ENCODE results near the gene FOSB. TPM values are rescaled to one million over a fixed set of nuclear protein-coding genes. Genes with fewer than 3 reads are reported as not detected.

The FOSB gene
- total RNA-seq, 1 experiment from 2014 or later: 2.3 TPM

DNA sequence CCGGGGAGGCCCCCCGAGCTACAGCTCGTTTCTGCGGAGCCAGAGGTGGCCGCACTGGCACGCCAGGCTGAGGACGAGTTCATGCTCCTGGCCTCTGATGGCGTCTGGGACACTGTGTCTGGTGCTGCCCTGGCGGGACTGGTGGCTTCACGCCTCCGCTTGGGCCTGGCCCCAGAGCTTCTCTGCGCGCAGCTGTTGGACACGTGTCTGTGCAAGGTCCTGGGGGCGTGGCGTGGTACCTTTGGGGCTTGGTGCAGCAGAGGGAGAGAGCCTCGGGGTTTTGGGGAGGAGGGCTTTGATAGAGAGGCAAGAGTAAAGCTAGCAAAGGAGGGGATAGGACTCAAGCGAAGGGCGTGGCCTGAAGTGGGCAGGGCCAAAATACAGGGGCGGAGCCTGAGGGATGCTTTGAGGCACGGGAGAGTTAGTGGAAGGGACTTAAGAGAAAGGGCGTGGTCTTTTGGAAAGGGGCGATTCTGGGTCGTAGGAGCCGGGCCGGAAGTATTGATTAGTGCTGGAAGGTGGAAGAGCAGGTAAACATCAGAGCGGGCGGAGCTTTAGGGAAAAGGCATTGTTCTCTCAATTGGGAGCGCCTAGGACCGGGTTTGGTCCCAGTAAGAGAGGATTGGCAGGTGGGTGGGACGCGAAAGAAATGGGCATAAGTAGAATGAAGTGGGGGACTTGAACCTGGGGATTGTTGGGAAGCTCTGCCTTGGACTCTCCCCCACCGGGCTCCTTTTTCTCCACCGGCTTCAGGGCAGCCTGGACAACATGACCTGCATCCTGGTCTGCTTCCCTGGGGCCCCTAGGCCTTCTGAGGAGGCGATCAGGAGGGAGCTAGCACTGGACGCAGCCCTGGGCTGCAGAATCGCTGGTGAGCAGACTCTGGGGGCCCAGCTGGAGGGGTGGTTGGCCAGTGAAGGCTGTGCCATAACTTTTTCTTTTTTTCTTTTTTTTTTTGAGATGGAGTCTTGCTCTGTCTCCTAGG, 31.7 kb downstream of the FOSB start (continued):
- TF ChIP-seq, protein P1, sequence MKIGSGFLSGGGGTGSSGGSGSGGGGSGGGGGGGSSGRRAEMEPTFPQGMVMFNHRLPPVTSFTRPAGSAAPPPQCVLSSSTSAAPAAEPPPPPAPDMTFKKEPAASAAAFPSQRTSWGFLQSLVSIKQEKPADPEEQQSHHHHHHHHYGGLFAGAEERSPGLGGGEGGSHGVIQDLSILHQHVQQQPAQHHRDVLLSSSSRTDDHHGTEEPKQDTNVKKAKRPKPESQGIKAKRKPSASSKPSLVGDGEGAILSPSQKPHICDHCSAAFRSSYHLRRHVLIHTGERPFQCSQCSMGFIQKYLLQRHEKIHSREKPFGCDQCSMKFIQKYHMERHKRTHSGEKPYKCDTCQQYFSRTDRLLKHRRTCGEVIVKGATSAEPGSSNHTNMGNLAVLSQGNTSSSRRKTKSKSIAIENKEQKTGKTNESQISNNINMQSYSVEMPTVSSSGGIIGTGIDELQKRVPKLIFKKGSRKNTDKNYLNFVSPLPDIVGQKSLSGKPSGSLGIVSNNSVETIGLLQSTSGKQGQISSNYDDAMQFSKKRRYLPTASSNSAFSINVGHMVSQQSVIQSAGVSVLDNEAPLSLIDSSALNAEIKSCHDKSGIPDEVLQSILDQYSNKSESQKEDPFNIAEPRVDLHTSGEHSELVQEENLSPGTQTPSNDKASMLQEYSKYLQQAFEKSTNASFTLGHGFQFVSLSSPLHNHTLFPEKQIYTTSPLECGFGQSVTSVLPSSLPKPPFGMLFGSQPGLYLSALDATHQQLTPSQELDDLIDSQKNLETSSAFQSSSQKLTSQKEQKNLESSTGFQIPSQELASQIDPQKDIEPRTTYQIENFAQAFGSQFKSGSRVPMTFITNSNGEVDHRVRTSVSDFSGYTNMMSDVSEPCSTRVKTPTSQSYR (CRISPR knock-in tag; IDR thresholded peaks at IDR 0.05): peak; percentile 96
- no peak for TF ChIP-seq KAT7 (CRISPR knock-in tag; IDR thresholded peaks at IDR 0.05; ENCODE audit: borderline replicate concordance)
- TF ChIP-seq, protein P2, sequence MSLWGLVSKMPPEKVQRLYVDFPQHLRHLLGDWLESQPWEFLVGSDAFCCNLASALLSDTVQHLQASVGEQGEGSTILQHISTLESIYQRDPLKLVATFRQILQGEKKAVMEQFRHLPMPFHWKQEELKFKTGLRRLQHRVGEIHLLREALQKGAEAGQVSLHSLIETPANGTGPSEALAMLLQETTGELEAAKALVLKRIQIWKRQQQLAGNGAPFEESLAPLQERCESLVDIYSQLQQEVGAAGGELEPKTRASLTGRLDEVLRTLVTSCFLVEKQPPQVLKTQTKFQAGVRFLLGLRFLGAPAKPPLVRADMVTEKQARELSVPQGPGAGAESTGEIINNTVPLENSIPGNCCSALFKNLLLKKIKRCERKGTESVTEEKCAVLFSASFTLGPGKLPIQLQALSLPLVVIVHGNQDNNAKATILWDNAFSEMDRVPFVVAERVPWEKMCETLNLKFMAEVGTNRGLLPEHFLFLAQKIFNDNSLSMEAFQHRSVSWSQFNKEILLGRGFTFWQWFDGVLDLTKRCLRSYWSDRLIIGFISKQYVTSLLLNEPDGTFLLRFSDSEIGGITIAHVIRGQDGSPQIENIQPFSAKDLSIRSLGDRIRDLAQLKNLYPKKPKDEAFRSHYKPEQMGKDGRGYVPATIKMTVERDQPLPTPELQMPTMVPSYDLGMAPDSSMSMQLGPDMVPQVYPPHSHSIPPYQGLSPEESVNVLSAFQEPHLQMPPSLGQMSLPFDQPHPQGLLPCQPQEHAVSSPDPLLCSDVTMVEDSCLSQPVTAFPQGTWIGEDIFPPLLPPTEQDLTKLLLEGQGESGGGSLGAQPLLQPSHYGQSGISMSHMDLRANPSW (CRISPR knock-in tag; conservative IDR thresholded peaks at IDR 0.05; ENCODE audit: low read depth): 0 out of 2 replicates have a peak, but pooled peaks have one; percentile 59
- no peak for TF ChIP-seq ZNF396 (CRISPR knock-in tag; IDR thresholded peaks at IDR 0.05; ENCODE audit: borderline replicate concordance)
- no peak; the same call in 1 of the 2 replicates for TF ChIP-seq ELF4 (CRISPR knock-in tag; IDR thresholded peaks at IDR 0.05; ENCODE audit: low read depth)
- TF ChIP-seq, protein P3, sequence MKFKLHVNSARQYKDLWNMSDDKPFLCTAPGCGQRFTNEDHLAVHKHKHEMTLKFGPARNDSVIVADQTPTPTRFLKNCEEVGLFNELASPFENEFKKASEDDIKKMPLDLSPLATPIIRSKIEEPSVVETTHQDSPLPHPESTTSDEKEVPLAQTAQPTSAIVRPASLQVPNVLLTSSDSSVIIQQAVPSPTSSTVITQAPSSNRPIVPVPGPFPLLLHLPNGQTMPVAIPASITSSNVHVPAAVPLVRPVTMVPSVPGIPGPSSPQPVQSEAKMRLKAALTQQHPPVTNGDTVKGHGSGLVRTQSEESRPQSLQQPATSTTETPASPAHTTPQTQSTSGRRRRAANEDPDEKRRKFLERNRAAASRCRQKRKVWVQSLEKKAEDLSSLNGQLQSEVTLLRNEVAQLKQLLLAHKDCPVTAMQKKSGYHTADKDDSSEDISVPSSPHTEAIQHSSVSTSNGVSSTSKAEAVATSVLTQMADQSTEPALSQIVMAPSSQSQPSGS (CRISPR knock-in tag; IDR thresholded peaks at IDR 0.05; ENCODE audit: borderline replicate concordance, low read depth): peak; percentile 93; the same call in 1 of the 2 replicates
- no peak; the same call in 1 of the 2 replicates for TF ChIP-seq ZNF263 (CRISPR knock-in tag; IDR thresholded peaks at IDR 0.05; ENCODE audit: low read depth)
- TF ChIP-seq MYBL2 (CRISPR knock-in tag; IDR thresholded peaks at IDR 0.05): peak; percentile 89; the same call in 1 of the 2 replicates
- TF ChIP-seq, protein P4, sequence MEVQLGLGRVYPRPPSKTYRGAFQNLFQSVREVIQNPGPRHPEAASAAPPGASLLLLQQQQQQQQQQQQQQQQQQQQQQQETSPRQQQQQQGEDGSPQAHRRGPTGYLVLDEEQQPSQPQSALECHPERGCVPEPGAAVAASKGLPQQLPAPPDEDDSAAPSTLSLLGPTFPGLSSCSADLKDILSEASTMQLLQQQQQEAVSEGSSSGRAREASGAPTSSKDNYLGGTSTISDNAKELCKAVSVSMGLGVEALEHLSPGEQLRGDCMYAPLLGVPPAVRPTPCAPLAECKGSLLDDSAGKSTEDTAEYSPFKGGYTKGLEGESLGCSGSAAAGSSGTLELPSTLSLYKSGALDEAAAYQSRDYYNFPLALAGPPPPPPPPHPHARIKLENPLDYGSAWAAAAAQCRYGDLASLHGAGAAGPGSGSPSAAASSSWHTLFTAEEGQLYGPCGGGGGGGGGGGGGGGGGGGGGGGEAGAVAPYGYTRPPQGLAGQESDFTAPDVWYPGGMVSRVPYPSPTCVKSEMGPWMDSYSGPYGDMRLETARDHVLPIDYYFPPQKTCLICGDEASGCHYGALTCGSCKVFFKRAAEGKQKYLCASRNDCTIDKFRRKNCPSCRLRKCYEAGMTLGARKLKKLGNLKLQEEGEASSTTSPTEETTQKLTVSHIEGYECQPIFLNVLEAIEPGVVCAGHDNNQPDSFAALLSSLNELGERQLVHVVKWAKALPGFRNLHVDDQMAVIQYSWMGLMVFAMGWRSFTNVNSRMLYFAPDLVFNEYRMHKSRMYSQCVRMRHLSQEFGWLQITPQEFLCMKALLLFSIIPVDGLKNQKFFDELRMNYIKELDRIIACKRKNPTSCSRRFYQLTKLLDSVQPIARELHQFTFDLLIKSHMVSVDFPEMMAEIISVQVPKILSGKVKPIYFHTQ (CRISPR knock-in tag; IDR thresholded peaks at IDR 0.05): no peak
- TF ChIP-seq CBFB (CRISPR knock-in tag; IDR thresholded peaks at IDR 0.05; ENCODE audit: low read depth): 0 out of 2 replicates have a peak, but pooled peaks have one; percentile 71
- TF ChIP-seq NFE2L1 (CRISPR knock-in tag; IDR thresholded peaks at IDR 0.05): peak; percentile 96
- TF ChIP-seq, protein P5, sequence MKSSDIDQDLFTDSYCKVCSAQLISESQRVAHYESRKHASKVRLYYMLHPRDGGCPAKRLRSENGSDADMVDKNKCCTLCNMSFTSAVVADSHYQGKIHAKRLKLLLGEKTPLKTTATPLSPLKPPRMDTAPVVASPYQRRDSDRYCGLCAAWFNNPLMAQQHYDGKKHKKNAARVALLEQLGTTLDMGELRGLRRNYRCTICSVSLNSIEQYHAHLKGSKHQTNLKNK (CRISPR knock-in tag; IDR thresholded peaks at IDR 0.05): no peak
- TF ChIP-seq SMAD3 (CRISPR knock-in tag; IDR thresholded peaks at IDR 0.05; ENCODE audit: borderline replicate concordance): peak; percentile 96
- TF ChIP-seq, protein P6, sequence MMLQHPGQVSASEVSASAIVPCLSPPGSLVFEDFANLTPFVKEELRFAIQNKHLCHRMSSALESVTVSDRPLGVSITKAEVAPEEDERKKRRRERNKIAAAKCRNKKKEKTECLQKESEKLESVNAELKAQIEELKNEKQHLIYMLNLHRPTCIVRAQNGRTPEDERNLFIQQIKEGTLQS (CRISPR knock-in tag; conservative IDR thresholded peaks at IDR 0.05): 0 out of 2 replicates have a peak, but pooled peaks have one; percentile 71
- TF ChIP-seq, protein P7, sequence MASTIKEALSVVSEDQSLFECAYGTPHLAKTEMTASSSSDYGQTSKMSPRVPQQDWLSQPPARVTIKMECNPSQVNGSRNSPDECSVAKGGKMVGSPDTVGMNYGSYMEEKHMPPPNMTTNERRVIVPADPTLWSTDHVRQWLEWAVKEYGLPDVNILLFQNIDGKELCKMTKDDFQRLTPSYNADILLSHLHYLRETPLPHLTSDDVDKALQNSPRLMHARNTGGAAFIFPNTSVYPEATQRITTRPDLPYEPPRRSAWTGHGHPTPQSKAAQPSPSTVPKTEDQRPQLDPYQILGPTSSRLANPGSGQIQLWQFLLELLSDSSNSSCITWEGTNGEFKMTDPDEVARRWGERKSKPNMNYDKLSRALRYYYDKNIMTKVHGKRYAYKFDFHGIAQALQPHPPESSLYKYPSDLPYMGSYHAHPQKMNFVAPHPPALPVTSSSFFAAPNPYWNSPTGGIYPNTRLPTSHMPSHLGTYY (CRISPR knock-in tag; IDR thresholded peaks at IDR 0.05): no peak
- TF ChIP-seq, protein P8, sequence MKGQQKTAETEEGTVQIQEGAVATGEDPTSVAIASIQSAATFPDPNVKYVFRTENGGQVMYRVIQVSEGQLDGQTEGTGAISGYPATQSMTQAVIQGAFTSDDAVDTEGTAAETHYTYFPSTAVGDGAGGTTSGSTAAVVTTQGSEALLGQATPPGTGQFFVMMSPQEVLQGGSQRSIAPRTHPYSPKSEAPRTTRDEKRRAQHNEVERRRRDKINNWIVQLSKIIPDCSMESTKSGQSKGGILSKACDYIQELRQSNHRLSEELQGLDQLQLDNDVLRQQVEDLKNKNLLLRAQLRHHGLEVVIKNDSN (CRISPR knock-in tag; IDR thresholded peaks at IDR 0.05): peak; percentile 87
- TF ChIP-seq NFATC4 (CRISPR knock-in tag; IDR thresholded peaks at IDR 0.05): no peak
- peak; percentile 93; the same call in 1 of the 2 replicates for TF ChIP-seq ZBTB21 (CRISPR knock-in tag; IDR thresholded peaks at IDR 0.05; ENCODE audit: borderline replicate concordance)
- TF ChIP-seq ZNF423 (CRISPR knock-in tag; IDR thresholded peaks at IDR 0.05): no peak
- TF ChIP-seq, protein P9, sequence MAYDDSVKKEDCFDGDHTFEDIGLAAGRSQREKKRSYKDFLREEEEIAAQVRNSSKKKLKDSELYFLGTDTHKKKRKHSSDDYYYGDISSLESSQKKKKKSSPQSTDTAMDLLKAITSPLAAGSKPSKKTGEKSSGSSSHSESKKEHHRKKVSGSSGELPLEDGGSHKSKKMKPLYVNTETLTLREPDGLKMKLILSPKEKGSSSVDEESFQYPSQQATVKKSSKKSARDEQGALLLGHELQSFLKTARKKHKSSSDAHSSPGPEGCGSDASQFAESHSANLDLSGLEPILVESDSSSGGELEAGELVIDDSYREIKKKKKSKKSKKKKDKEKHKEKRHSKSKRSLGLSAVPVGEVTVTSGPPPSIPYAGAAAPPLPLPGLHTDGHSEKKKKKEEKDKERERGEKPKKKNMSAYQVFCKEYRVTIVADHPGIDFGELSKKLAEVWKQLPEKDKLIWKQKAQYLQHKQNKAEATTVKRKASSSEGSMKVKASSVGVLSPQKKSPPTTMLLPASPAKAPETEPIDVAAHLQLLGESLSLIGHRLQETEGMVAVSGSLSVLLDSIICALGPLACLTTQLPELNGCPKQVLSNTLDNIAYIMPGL (CRISPR knock-in tag; IDR thresholded peaks at IDR 0.05): no peak; the same call in 1 of the 2 replicates
